Measurements from ENCODE around the gene ANTXR1.

Gene ANTXR1

GRCh38 chr2:69097891-69098655 is 85.1 kb downstream of the ANTXR1 start:
- DNase-seq (ENCODE audit: low read depth): no peak

GRCh38 chr2:69099541-69099940 is 86.6 kb downstream of the ANTXR1 start:
- no peak for DNase-seq (ENCODE audit: low read depth)

DNA sequence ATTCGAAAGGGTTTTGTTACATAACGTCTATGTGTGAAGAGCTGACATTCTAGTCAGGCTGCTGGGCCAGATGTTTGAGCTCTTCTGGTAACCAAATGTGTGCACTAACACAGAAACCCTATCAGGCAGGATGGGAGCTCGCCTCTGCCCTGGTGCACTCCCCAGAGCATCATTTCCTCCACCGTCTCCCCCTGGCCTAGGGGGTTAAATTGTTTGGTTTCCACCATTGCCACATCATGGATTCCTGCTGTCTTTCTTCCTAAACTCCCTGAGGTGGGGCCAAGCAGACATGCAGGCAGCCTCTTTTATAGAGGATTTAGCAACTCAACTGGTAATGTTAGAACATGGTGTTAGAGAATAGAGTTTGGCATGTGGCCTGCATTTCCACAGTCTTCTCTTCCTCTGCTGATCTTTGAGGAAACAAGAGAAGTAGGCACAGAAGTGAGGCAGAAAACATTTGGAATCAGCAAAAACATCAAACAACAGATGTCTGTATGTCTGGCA is 87.3 kb downstream of the ANTXR1 start:
- DNase-seq (ENCODE audit: low read depth): no peak

DNA sequence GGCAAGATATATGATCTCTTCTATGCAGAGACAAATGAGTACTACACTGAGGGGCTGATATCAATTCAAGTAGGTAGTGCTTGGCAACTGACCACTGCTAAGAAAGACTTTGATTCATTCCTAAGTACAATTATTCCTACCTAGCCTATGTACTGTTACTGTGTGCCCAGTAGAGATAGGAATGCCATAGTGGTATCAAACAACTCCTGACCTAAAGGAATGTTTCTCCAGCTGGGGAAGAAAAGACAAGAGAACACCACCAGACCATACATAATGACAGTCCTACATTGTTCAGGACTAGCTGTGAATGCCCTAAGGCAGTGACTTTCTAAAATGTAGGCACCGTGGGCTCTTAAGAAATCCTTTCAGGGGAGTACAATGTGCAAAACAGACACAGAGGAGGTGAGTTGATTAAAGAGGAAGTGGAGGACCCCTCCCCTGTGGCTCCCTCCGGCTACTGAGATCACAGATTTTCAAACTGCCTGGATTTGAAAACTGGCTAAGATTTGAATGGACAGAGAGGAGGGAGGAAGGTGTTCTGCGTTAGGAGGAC is 89.1 kb downstream of the ANTXR1 start:
- no peak for DNase-seq (ENCODE audit: low read depth)

DNA sequence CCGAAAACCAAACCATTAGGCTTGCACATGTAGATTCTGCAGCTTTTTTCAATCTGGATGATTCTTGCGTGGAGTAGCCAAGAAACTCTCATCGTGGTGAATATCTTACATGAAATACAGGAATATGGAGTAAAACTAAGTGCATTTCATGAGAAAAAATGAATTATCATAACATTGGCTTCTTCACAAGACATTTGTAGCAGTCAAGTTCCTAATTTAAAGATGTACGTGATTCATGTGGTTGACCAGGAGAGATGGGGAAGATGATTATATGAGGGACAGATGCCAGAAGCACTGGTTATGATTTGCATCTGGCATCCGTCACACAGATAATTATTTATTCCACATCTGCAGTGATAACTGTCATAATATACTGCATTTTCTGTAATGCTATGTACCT is 90.4 kb downstream of the ANTXR1 start:
- no peak for DNase-seq (ENCODE audit: low read depth)

- DNase-seq (ENCODE audit: low read depth): no peak
These were observed 91.3 kb downstream of the ANTXR1 start for GRCh38 chr2:69104261-69104660.

DNA sequence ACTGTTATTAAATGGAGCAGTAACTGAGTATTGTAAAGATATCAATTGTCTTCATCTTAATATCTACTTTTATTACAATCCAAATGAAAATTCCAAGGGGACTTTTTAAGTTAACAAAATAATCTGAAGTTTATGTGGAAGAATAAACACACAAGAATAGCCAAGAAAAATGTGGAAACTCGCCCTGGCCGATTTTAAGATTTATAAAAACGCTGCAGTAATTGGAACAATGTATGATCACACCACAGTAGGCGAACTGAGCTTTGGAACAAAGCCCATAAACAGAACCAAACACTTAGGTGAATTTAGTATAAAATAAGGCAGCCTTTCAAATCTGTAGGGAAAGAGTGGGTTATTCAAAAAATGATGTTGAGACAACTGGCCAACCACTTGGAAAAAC is 96.3 kb downstream of the ANTXR1 start:
- no peak for DNase-seq (ENCODE audit: low read depth)

DNA sequence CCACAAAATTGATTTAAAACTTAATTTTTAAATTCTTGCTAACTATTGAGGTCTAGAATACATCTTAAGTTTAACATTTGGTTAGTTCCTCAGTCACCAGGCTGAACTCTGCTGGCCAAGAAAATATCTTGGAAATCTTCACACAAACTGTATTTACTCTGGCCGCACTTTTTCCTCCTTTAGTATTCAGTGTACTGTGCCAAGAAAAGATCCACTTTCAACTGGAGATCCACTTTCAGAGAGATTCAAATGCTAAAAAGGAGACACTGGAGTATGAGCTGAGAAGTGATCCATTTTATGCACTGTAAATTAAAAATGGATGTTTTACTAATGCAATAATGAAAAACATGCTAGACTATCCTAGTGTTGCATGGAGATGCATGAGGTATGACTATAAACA is 98.1 kb downstream of the ANTXR1 start:
- no peak for DNase-seq (ENCODE audit: low read depth)

GRCh38 chr2:69113627-69114026 is 100.6 kb downstream of the ANTXR1 start:
- DNase-seq (ENCODE audit: low read depth): peak; percentile 45

DNA sequence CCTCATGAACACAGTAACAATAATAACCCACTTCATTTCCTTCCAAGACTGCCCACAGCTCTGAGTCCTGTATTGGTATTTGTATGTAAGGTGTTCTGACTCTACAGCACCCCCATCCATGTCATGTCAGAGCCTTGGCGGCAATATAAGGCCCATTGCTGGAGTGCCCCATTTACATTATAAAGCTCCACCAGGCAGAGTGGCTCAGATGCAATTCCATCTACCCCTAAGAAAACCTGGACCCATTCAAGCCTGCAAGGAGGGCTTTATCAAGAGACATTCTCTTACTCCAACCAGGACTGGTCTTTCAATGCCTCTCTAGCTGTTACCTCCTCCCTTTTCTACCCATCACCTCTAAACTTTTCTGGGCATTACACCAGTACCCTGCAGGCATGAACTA is 101.6 kb downstream of the ANTXR1 start:
- DNase-seq (ENCODE audit: low read depth): no peak

- DNase-seq (ENCODE audit: low read depth): no peak
These were observed 103.5 kb downstream of the ANTXR1 start for GRCh38 chr2:69116438-69116837.

- DNase-seq (ENCODE audit: low read depth): peak; percentile 64
These were observed 105.6 kb downstream of the ANTXR1 start for GRCh38 chr2:69118609-69119008.

DNA sequence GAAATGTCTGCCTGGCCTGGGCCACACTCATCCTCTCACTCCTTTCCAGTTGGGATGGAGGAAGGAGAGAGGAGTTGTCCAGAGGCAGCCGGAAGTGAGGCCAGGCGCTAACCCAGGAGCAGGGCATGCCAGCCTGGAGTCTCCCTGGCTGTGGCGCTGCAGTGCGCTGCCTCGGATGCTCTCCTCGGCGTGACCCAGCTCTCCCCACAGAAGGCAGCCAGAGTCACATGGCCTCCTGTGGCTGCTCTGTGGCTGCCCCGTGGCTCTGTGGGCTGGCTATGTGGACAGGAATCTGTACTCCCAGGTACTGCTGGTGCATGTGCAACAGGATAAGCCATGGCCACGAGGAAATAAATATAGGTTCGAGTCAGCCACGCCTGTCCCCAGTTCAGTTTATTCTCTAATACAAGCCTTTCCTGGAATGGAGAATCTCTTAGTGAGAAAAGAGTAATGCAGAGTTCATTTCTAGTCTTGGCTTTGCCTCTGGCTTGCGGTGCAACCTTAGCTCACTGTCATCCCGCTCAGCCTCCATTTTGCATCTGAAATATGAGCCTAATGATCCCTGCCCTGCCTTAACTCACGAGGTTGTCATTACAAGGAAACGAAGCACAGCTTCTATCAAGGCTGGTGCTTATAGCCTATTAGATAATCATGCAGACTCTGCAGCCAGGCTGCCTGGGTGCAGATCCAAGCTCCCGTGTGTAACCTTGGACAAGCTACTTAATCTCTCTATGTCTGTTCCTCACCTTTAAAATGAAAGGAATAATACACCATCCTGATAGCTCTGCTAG is 106.3 kb downstream of the ANTXR1 start:
- DNase-seq (ENCODE audit: low read depth): no peak

GRCh38 chr2:69122271-69122670 is 109.3 kb downstream of the ANTXR1 start:
- DNase-seq (ENCODE audit: low read depth): no peak

- no peak for DNase-seq (ENCODE audit: low read depth)
These were observed 110.2 kb downstream of the ANTXR1 start for GRCh38 chr2:69123182-69123581.

DNA sequence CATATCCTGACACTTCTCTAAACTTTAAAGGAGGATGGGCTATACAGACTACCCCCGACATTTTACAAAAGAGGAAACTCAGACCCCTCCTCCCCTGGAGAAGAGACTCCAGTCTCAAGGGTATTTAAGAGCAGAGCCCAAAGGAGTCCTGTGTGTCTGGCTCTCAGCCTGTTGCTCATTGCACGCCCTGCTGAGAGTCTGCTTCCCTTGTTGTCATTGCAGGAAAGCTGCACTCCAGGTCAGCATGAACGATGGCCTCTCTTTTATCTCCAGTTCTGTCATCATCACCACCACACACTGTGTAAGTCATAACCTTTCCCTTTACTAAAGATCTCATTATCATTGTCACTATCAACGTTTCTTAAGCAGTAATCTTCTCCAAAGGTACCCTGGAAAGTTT is 111.4 kb downstream of the ANTXR1 start:
- DNase-seq (ENCODE audit: low read depth): no peak

GRCh38 chr2:69125816-69126215 is 112.8 kb downstream of the ANTXR1 start:
- DNase-seq (ENCODE audit: low read depth): no peak

- no peak for DNase-seq (ENCODE audit: low read depth)
These were observed 113.4 kb downstream of the ANTXR1 start for GRCh38 chr2:69126341-69126740.

DNA sequence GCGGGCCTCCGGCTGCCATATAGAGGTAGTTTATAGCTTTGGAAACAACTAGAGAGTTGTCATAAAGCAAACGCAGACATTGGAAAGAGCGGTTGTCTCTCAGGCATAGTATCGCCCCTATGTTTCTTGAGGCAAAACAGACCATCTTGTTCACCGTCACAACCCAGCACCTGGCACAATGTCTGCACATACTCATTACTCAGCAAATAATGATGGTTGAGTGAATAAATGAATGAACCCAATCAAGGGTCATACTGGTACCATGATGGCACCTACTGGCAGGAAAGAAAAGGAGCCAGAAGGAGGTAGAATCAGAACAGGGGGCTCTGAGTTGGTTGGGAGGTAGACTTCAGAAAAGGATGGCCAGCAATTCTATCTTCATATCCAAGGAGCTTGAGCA is 118.5 kb downstream of the ANTXR1 start:
- no peak for DNase-seq (ENCODE audit: low read depth)

DNA sequence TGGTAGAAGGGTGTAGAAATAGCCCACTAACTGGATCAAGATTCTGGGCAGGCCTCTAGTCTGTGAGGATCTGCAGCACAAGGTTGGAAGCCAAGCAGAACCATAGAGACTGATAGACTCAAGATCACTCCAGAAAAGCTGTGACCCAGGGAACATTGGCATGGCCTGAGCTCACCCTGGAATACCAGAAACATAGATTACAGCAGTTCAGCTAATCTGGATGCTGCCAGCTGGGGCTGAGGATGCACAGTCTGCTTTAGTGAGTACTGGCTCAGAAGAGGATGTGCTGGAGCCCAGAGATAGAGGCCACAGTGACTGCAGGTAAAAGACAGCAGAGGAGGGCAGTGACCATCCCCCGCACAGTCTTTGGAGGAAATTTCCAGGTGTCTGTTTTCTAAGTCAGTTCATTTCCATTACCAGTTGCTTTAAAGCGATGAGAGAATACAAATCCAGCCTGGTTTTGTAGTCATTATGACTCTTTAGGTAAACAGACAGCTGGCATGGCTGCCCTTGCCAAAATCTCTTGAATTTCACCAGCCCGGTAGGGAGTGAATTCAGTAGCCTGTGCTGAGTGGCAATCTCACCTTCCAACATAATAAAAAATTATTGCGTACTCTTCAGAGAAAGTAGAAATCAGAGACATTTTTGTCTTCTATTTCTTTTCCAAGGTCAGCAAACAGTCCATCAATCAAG is 119.2 kb downstream of the ANTXR1 start:
- no peak for DNase-seq (ENCODE audit: low read depth)

- DNase-seq (ENCODE audit: low read depth): no peak
These were observed 120.1 kb downstream of the ANTXR1 start for GRCh38 chr2:69132960-69133590.

DNA sequence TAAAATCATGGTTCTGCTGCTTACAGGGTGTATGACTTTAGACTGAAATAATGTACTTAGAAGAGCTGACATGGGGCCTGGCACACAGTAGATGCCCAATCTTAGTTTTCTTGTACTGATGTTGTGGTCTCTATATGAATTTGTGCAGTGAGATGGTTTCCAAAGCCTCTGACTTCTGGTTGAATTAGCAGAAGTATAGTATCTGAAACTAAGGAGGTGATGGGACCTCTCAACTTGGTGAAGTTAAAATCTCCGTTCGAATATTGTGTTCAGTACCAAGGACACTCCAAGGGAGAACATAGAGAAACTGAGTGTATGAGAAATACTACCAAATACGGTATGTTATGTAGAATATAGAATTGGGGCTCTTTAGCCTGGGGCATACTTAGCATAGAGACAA is 120.9 kb downstream of the ANTXR1 start:
- DNase-seq (ENCODE audit: low read depth): no peak
